ENCODE results near the gene DPYSL5.
"Not testable (repeated sequence)": the region's sequence is repeated elsewhere in the genome, so short reads cannot be mapped to it uniquely, and the experiment has no call there.

The DPYSL5 gene

DNA sequence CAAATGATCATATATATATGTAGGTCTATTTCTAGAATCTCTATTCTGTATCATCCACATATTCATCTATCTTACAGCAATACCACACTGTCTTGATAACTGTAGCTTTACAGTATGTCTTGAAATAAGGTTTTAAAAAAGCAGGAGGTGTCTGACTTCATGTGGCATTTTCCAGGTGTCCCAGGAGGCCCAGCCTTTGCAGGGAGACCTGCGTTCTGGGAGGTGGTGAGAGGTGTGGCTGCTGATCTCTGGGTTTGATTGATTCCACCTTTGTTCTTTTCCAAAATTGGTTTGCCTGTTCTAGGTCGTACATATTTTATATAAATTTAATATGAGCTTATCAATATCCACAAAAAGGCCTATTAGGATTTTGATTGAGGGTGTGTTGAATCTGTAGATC, 26.6 kb downstream of the DPYSL5 start:
- TF ChIP-seq, protein P1, sequence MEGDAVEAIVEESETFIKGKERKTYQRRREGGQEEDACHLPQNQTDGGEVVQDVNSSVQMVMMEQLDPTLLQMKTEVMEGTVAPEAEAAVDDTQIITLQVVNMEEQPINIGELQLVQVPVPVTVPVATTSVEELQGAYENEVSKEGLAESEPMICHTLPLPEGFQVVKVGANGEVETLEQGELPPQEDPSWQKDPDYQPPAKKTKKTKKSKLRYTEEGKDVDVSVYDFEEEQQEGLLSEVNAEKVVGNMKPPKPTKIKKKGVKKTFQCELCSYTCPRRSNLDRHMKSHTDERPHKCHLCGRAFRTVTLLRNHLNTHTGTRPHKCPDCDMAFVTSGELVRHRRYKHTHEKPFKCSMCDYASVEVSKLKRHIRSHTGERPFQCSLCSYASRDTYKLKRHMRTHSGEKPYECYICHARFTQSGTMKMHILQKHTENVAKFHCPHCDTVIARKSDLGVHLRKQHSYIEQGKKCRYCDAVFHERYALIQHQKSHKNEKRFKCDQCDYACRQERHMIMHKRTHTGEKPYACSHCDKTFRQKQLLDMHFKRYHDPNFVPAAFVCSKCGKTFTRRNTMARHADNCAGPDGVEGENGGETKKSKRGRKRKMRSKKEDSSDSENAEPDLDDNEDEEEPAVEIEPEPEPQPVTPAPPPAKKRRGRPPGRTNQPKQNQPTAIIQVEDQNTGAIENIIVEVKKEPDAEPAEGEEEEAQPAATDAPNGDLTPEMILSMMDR (IDR thresholded peaks at IDR 0.05; ENCODE audit: low read depth, low read length, missing control alignments) = no peak
- DNase-seq (ENCODE audit: extremely low read depth, low read depth) = no peak
- H3K4me3 ChIP-seq (replicated peaks; ENCODE audit: low read depth, low read length) = no peak overlapping the region

DNA sequence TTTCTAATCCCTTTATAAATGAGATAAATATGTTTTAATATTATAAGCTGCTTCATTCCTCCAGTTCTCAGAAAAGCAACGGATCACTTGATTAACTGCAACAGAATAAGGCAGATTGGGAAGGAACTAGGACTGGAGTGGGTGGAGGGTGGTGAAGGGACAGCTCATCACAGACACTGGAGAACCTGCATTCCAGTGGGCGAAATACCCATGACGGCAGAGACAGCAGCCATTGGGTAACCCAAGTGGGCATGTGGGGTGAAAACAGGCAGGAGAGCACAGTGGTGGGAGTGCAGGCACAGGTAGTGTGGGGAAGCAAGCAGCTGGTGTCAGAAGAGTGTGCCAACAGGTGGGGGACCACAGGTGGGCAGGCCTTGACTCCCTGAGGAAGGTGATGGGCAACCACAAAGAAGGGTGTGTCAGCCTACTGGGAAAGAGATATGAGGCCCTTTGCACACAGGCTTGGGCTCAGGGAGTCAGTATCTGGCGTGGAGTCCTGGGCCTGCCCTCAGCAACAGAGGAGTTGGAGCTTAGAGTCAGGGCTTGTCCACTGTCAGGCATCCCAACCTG, 27.2 kb downstream of the DPYSL5 start:
- TF ChIP-seq, protein P1 (IDR thresholded peaks at IDR 0.05; ENCODE audit: low read depth, low read length, missing control alignments) = no peak
- no peak overlapping the region for H3K4me3 ChIP-seq (replicated peaks; ENCODE audit: low read depth, low read length)
- DNase-seq (ENCODE audit: extremely low read depth, low read depth) = no peak

DNA sequence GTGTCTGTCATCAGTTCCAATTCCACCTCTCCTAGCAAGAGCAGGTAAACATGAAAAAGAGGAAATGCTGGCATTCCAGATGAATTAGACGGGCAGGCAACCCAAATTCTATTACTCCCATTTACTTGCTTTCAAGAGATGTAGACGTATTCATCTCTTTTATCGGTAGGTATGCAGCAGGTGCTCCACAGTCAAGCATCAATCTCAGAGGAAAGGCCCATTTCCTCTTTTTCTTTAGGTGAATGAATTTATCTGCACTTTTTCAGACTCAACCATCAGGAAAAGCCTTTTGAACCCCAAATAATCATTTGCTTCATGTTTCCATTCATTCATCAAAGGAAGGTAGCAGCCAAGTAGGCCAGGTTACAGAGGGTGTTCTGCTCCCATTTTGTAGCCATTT, 27.9 kb downstream of the DPYSL5 start:
- H3K4me3 ChIP-seq (replicated peaks; ENCODE audit: low read depth, low read length) = no peak overlapping the region
- TF ChIP-seq, protein P1 (IDR thresholded peaks at IDR 0.05; ENCODE audit: low read depth, low read length, missing control alignments) = no peak
- DNase-seq (ENCODE audit: extremely low read depth, low read depth) = no peak

DNA sequence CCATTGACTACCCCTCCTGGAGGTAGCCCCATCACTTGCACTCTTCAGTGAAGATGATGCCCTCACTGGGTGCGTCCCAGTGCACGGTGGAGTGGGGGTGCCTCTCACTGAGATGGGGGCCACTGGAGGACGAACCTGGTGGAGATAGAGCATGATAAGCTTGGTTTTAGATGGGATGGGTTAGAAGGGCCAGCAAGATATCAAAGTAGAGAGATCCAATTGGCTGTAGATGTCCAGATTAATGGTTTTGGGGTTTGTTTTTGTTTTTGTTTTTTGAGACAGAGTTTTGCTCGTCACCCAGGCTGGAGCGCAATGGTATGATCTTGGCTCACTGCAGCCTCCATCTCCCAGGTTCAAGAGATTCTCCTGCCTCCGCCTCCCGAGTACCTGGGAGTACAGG, 28.3 kb downstream of the DPYSL5 start:
- H3K4me3 ChIP-seq (replicated peaks; ENCODE audit: low read depth, low read length) = no peak overlapping the region
- TF ChIP-seq, protein P1 (IDR thresholded peaks at IDR 0.05; ENCODE audit: low read depth, low read length, missing control alignments) = no peak

DNA sequence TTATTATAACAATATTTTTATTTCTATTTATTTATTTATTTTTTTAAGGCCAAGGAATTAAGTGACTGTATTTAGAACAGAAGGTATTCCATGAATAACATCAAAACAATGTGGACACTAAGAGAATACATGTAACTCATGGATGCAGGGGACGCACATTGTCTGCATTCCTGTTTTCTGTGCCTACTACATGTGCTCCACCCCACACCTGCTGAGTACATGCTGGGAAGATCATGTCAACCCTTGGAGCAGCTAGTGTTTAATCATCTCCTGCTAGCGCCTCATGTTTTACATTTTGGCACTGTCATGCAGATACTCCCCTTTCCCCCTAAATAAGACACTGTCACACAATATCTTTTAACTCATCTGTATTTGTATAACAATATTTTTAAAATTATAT, 29.3 kb downstream of the DPYSL5 start:
- no peak for DNase-seq (ENCODE audit: extremely low read depth, low read depth)
- TF ChIP-seq, protein P1 (IDR thresholded peaks at IDR 0.05; ENCODE audit: low read depth, low read length, missing control alignments) = no peak
- H3K4me3 ChIP-seq (replicated peaks; ENCODE audit: low read depth, low read length) = no peak overlapping the region

More for the DNA sequence above, 28.3 kb downstream of the DPYSL5 start:
- no peak for DNase-seq (ENCODE audit: extremely low read depth, low read depth)

DNA sequence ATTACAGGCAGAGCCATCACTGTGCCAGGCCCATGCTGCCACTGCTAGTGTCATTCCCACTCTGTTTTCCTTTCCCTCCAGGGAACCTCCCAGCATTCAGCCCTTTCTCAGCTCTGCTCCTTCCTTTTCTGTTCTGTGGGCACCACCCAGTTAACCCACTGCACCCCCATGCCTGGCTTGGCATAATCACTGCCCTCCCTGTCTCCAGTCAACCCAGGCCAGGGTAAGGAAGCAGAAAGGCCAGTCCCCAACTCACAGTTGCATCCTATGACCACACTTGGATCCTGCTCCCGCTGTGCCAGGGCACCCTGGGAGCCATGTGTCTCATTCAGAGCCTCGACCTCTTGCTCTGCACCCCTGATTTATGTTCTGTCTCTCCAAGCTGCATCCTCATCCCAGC, 32.2 kb downstream of the DPYSL5 start:
- TF ChIP-seq, protein P1 (IDR thresholded peaks at IDR 0.05; ENCODE audit: low read depth, low read length, missing control alignments) = no peak
- no peak overlapping the region for H3K4me3 ChIP-seq (replicated peaks; ENCODE audit: low read depth, low read length)
- no peak for DNase-seq (ENCODE audit: extremely low read depth, low read depth)

DNA sequence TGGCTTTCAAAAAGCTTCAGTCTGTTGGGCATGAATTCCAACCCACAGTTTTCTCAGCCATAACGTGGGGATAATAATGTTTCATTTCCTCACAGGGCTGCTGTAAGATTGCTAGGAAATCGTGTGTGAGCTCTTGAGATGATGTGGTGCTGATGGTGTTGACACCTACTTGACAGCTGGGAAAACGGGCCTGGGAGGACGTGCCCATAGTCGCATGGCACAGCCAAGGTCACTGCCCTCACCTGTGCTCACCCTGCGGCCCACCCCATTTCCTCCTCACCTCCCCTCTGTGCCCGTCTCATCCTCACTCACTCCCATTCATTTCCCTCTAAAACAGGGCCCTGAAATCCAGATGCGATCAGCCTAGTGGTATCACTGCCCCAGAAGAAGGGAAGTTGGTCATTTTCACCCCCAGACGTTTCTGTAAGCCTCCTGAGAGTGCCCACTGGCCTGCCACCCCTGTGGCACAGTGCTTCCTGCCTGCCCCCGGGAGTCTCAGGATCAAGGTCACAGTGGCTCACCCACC, 33.0 kb downstream of the DPYSL5 start:
- H3K4me3 ChIP-seq (replicated peaks; ENCODE audit: low read depth, low read length) = no peak overlapping the region
- TF ChIP-seq, protein P1 (IDR thresholded peaks at IDR 0.05; ENCODE audit: low read depth, low read length, missing control alignments) = no peak
- no peak for DNase-seq (ENCODE audit: extremely low read depth, low read depth)

DNA sequence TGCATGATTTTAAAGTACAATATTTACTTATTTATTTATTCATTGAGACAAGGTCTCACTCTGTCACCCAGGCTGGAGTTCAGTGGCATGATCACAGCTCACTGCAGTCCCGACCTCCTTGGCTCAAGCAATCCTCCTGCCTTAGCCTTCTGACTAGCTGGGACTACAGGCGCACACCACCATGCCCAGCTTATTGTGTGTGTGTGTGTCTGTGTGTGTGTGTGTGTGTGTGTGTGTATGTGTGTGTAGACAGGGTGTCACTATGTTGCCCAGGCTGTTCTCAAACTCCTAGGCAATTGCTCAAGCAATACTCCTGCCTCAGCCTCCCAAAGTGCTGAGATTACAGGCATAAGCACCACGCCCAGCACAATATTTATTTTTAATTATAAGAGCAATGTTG, 34.3 kb downstream of the DPYSL5 start:
- DNase-seq (ENCODE audit: extremely low read depth, low read depth); H3K4me3 ChIP-seq (replicated peaks; ENCODE audit: low read depth, low read length): not testable (repeated sequence)

Data from HFF-Myc (cell line).